GM19467 (cell line): ENCODE measurements around the gene UBE3D.

Source experiments
- ATAC-seq: cut with Tn5 transposase; IDR thresholded peaks from one replicate; pipeline ENCODE4 v1.9.1; 2021; ENCODE audit warnings: mild to moderate bottlenecking, moderate library complexity; ENCODE audit not compliant: unreplicated experiment

Gene UBE3D

GRCh38 chr6:83065511-83066192 is at the start of gene UBE3D:
Gene UBE3D, minus strand, starts transcription at chr6:83065841. Its CDS starts 123 bp downstream, at chr6:83065718.
- peak; percentile 63 for ATAC-seq

GRCh38 chr6:83114164-83114563 is 48.5 kb upstream of the UBE3D start:
- no peak for ATAC-seq

- ATAC-seq: no peak
Measured at GRCh38 chr6:83113258-83113657, 47.6 kb upstream of the UBE3D start.

- no peak for ATAC-seq
Measured at GRCh38 chr6:83108378-83108777, 42.7 kb upstream of the UBE3D start.

GRCh38 chr6:83098589-83098988 is 32.9 kb upstream of the UBE3D start:
- no peak for ATAC-seq

- no peak for ATAC-seq
Measured at GRCh38 chr6:83097675-83098074, 32.0 kb upstream of the UBE3D start.

GRCh38 chr6:83097204-83097603 is 31.6 kb upstream of the UBE3D start:
- no peak for ATAC-seq

GRCh38 chr6:83096791-83097190 is 31.1 kb upstream of the UBE3D start:
- no peak for ATAC-seq

- no peak for ATAC-seq
Measured at GRCh38 chr6:83092756-83093399, 27.2 kb upstream of the UBE3D start.

- ATAC-seq: peak; percentile 99
Measured at GRCh38 chr6:83086751-83087150, 21.1 kb upstream of the UBE3D start.

- no peak for ATAC-seq
Measured at GRCh38 chr6:83083476-83083875, 17.8 kb upstream of the UBE3D start.

GRCh38 chr6:83073615-83074014 is 8.0 kb upstream of the UBE3D start:
- ATAC-seq: no peak

- ATAC-seq: no peak
Measured at GRCh38 chr6:83072726-83073125, 7.1 kb upstream of the UBE3D start.

GRCh38 chr6:83071707-83072106 is 6.1 kb upstream of the UBE3D start:
- no peak for ATAC-seq

GRCh38 chr6:83071023-83071422 is 5.4 kb upstream of the UBE3D start:
- ATAC-seq: peak; percentile 46

- ATAC-seq: no peak
Measured at GRCh38 chr6:83069633-83070032, 4.0 kb upstream of the UBE3D start.

GRCh38 chr6:83068616-83069015 is 3.0 kb upstream of the UBE3D start:
- ATAC-seq: no peak

- peak; percentile 82 for ATAC-seq
Measured at GRCh38 chr6:83067448-83068439, 2.1 kb upstream of the UBE3D start, which contains the start of gene DOP1A. Gene DOP1A, plus strand, starts transcription at chr6:83067671. Its CDS starts 29,307 bp downstream, at chr6:83096978.

- ATAC-seq: no peak
Measured at GRCh38 chr6:83062225-83062624, 3.4 kb downstream of the UBE3D start.

- no peak for ATAC-seq
Measured at GRCh38 chr6:83061190-83061589, 4.5 kb downstream of the UBE3D start.

- ATAC-seq: peak; percentile 79
Measured at GRCh38 chr6:83057705-83058321, 7.8 kb downstream of the UBE3D start.
